ENCODE data around the gene SPATA6. TPM values are rescaled to one million over a fixed set of nuclear protein-coding genes. Genes with fewer than 3 reads are reported as not detected.
"Not testable (repeated sequence)": the region's sequence is repeated elsewhere in the genome, so short reads cannot be mapped to it uniquely, and the experiment has no call there.

SPATA6 gene
- total RNA-seq, 1 experiment from 2014 or later, result 7.9 TPM

GRCh38 chr1:48462716-48463302 lies 9.2 kb downstream of the SPATA6 start:
- DNase-seq (ENCODE audit: low read depth), result no peak

GRCh38 chr1:48450505-48450904 lies 21.5 kb downstream of the SPATA6 start:
- DNase-seq (ENCODE audit: low read depth), result no peak

GRCh38 chr1:48448932-48449331 lies 23.1 kb downstream of the SPATA6 start:
- no peak for DNase-seq (ENCODE audit: low read depth)

DNA sequence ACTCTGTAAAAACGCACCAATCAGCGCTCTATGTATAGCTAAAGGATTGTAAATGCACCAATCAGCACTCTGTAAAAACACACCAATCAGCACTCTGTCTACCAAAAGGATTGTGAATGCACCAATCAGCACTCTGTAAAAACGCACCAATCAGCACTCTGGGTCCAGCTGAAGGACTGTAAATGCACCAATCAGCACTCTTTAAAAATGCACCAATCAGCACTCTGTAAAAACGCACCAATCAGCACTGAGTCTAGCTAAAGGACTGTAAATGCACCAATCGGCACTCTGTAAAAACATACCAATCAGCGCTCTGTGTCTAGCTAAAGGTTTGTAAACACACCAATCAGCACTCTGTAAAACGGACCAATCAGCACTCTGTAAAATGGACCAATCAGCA lies 27.8 kb downstream of the SPATA6 start:
- not testable (repeated sequence) for DNase-seq (ENCODE audit: low read depth)

DNA sequence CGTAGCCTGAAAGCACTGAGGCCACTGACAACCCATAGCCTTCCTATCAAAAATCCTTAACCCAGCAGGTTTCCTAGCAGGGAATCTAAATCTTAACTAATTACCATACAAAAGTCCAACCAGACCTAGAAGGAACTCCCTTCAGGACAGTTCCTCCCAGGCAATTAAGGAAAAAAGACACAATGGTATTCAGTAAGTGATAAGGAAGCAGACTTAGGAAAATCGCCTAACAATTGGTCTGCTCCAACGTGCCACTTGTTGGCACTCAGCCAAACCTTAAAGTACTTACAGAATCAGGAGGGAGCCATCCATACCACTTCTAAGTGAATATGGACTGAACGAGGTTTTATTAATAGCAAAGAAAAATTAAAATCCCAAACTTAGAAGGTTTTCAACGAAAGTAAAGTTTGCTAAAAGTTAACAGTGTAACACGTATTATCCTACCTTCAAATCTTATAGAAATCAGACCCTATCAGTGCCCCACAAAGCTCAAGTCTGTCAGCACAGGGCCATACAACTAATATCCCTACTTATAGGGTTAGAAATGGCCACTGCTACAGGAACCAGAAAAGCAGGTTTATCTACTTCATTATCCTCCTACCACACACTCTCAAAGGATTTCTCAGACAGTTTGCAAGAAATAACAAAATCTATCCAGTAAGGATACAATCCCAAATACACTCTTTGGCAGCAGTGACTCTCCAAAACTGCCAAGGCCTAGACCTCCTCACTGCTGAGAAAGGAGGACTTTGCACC lies 29.0 kb downstream of the SPATA6 start:
- DNase-seq (ENCODE audit: low read depth), result no peak

DNA sequence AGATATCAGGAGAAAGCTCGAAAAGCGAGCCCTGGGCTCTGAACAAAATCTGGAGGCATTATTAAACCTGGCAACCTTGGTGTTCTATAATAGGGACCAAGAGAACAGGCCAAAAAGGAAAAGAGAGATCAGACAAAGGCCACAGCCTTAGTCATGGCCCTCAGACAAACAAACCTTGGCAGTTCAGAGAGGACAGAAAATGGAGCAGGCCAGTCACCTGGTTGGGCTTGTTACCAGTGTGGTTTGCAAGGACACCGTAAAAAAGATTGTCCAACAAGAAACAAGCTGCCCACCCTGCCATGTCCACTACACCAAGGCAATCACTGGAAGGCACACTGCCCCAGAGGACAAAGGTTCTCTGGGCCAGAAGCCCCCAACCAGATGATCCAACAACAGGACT lies 31.2 kb downstream of the SPATA6 start:
- DNase-seq (ENCODE audit: low read depth), result not testable (repeated sequence)

DNA sequence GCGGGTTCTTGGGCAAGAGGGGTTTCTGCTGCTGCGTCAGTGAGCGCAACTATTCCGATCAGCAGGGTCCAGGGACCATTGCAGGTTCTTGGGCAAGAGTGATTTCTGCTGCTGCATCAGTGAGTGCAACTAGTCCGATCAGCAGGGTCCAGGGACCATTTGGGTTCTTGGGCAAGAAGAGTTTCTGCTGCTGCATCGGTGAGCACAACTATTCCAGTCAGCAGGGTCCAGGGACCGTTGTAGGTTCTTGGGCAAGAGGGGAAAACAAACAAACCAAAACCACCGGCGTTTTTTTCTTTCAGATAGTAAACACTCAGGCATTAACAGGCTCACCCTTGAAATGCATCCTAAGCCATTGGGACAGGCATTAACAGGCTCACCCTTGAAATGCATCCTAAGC lies 32.6 kb downstream of the SPATA6 start:
- no peak for DNase-seq (ENCODE audit: low read depth)

DNA sequence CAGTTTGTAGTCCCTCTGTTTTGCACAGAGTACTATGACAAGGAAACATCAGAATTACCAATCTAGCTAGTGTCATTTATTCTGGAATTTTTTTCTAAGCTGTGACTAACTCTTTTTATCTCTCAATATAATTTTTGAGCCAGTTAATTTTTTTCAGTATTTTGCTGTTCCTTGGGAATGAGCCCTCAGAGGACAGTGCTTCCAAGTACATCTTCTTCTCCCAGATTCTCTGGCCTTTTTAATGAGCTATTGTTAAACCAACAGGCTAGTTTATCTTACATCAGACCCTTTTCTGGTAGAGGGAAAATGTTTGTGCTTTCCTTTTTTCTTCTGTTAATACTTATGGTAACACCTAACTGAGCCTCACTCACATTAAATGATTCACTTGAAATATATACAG lies 34.6 kb downstream of the SPATA6 start:
- DNase-seq (ENCODE audit: low read depth), result not testable (repeated sequence)

- DNase-seq (ENCODE audit: low read depth), result not testable (repeated sequence)
Observed at GRCh38 chr1:48435312-48436002, 36.5 kb downstream of the SPATA6 start.

- no peak for DNase-seq (ENCODE audit: low read depth)
Observed at GRCh38 chr1:48430832-48431231, 41.2 kb downstream of the SPATA6 start.

- DNase-seq (ENCODE audit: low read depth), result no peak
Observed at GRCh38 chr1:48422009-48422408, 50.0 kb downstream of the SPATA6 start.

DNA sequence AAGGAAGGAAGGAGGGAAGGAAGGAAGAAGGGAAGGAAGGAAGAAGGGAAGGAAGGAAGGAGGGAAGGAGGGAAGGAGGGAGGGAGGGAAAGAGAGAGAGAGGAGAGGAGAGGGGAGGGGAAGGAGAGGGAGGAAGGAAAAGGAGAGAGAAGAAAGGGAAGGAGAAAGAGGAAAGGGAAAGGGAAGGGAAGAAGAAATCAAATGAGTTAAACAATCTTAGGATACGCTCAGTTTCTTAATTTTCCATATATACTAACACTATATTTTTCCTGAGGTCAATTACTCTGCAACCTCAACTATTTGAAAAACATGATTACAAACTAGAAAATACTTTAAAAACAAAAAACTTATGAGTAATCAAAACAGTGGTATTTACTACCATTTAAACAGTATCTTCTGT lies 53.3 kb downstream of the SPATA6 start:
- no peak for DNase-seq (ENCODE audit: low read depth)

DNA sequence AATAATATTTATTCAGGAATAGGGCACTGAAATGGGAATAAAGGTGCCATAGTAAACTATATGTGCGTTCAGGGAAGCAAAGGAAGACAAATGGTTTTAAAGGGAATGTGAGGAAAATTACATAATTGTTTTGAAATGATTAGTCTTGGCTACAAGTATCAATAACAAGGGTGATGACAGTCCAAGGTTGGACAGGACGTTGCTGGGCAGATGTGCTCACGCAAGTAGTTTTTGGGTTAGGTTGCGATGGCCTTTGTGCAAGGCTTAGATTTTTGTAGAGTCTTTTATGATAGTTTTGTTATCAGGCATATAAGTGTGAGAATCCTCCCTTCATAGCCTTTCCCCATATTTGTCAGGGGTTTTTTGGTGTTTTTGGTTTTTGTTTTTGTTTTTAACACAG lies 57.0 kb downstream of the SPATA6 start:
- DNase-seq (ENCODE audit: low read depth), result no peak

DNA sequence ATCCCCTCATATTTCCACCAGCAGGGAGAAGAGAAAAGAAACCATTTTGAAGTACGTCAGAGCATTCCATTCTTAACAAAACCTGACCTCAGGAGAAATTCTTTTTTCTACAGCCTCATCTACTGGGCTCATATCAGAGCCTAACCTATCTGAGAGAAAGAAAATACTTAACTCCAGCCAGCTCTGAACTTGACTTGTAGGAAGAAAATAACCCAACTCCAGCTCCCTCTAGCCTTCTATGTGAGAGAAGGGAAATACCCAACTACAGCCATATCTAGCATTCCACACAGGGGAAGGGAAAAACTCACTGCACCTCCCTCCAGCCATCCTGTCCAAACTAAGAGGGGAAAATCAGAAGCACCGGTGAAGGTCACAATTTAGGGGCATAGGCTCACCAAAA lies 57.7 kb downstream of the SPATA6 start:
- no peak for DNase-seq (ENCODE audit: low read depth)

DNA sequence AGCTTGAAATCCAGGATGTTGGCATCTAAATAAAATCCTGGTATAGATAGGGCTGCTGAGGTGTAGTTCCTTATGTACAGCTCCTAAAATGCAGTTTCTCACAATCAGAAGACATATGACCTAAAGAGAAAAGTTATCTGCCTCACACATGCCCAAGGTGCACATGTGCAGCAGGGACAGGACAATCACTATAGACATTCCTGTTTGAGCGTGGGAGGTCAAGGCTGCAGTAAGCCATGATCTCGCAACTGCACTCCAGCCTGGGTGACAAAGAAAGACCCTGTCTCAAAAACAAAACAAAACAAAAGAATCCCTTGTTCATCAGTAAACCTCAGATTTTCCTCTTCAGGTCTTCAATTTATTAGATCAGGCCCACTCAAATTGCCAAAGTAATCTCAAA lies 66.1 kb downstream of the SPATA6 start:
- DNase-seq (ENCODE audit: low read depth), result no peak

- DNase-seq (ENCODE audit: low read depth), result no peak
Observed at GRCh38 chr1:48405400-48405799, 66.6 kb downstream of the SPATA6 start.

- DNase-seq (ENCODE audit: low read depth), result no peak
Observed at GRCh38 chr1:48402599-48402998, 69.4 kb downstream of the SPATA6 start.

DNA sequence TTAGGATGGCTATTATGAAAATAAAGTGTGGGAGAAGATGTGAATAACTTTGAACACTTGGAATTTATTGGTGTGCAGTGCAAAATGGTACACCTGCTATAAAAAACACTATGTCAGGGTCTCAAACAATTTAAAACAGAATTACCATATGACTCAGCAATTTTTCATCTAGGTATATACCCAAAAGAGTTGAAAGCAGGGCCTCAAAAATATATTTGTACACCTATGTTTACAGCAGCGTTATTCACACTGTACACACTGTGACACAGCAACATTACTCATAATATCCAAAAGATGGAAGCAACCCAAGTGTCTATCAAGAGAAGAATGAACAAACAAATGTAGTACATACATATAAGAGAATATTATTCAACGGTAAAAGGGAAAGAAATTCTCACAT lies 75.8 kb downstream of the SPATA6 start:
- DNase-seq (ENCODE audit: low read depth), result no peak

- DNase-seq (ENCODE audit: low read depth), result no peak
Observed at GRCh38 chr1:48391926-48392325, 80.1 kb downstream of the SPATA6 start.

DNA sequence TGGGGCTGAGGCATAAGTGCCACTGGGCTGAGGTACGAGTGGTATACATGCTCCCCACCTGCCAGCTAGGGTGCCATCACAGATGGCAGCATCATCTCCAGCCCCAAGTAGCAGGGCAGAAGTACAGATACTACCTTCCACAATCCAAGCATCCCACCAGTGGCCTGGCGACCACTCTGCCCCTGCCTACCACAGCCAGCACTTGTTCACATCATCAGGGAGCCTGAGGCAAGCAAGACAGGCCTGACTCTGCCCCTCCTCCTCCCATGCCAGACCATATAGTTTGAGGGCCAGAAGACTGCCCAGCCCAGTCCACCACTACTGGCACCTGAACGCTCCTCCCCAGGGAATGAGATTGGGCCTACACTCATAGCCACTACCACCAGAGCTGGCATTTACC lies 84.6 kb downstream of the SPATA6 start:
- DNase-seq (ENCODE audit: low read depth), result no peak

DNA sequence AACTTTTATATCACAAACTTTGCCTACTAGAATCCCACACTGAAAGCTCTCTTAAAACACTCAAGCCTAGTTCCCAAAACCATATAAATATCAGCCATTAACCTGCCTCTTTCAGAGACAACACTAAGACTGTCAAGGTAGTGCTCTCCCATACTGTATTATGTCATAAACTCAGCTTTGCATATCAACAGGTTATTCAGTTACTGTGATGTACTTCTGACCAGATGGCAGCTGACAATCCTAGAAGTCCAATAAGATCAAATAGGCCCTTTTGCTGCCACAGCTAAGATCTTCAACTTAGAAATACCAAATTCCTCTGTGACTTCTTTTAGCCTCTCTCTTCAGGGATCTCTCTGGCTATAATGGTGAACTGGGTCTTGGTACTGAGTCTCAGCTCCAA lies 97.2 kb downstream of the SPATA6 start:
- no peak for DNase-seq (ENCODE audit: low read depth)

GRCh38 chr1:48371598-48371997 lies 100.4 kb downstream of the SPATA6 start:
- no peak for DNase-seq (ENCODE audit: low read depth)

DNA sequence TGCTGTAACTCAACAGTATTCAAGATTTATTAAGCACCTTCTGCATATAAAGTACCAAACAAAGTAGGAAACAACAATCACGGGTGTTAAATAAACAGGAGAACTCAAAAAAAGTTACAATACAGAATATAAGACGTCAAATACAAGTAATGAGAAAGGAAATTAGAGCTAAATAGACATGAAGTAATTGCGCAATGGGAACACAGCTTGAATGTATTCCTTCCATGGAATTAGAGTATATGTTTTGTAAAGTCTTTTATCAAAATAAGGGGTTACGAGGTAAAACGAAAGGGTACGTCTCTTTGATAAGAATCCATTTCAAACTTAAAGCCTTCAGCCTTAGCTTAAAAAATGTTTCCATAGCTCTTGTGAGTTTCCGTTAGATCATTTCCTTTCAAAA lies 109.1 kb downstream of the SPATA6 start:
- DNase-seq (ENCODE audit: low read depth), result no peak
